H1 (cell line): ENCODE results near the gene STX10. TPM values are rescaled to one million over a fixed set of nuclear protein-coding genes. Genes with fewer than 3 reads are reported as not detected.

Experiments used
- ATF3 ChIP-seq: IDR thresholded peaks from 2 replicates; pipeline ENCODE4 v1.6.1; 2011; ENCODE audit warnings: low read depth, mild to moderate bottlenecking, low read length; ENCODE audit not compliant: insufficient read depth
- CHD7 ChIP-seq: fragments of 300-600 bp; sonication (generic); IDR thresholded peaks from 2 replicates; pipeline ENCODE4 v1.7.1; 2012; ENCODE audit warnings: low read length, moderate library complexity, mild to moderate bottlenecking, inconsistent platforms; ENCODE audit not compliant: insufficient replicate concordance
- E2F6 ChIP-seq: IDR thresholded peaks from 2 replicates; pipeline ENCODE4 v1.6.1; 2012; ENCODE audit warnings: inconsistent platforms
- HDAC6 ChIP-seq: IDR thresholded peaks from one replicate; pipeline ENCODE4 v1.7.1; 2012; ENCODE audit warnings: low read depth, mild to moderate bottlenecking, inconsistent platforms, low read length, moderate library complexity
- JUND ChIP-seq: IDR thresholded peaks from 2 replicates; pipeline ENCODE4 v1.6.1; 2011; ENCODE audit warnings: mild to moderate bottlenecking, improper control_type of control experiment, low read length
- SIN3A ChIP-seq, 2 experiments: IDR thresholded peaks in 1 of 2; conservative IDR thresholded peaks in 1 of 2; 2 replicates each; pipeline ENCODE4 v1.6.1; 2011 to 2012; ENCODE audit warnings: low read length in 2 of 2, improper control_type of control experiment in 1 of 2, low read depth in 1 of 2, mild to moderate bottlenecking in 1 of 2
- polyA plus RNA-seq, 7 experiments: library from polyadenylated mRNA; depleted of rRNA in 3 of 7; stranded (reverse) in 5 of 7; unstranded in 2 of 7; fragments of >200 nt in 5 of 7; fragments of 200-250 nt in 2 of 7; gene quantifications; 1 replicate in 5 of 7; 2 replicates in 1 of 7; 4 replicates in 1 of 7; pipeline versions ENCODE4 v1.2.1 to v1.2.3, GENCODE V29; 2011 to 2013; ENCODE audit warnings: missing spikeins in 2 of 7, mixed read lengths in 2 of 7
- total RNA-seq: library from RNA; stranded (reverse); fragmentation: NEBNext Ultra II Directional; extraction: Animal tissue kit (Norgen Biotek cat#: 25700); gene quantifications from 2 replicates; pipeline ENCODE4 v1.2.1, GENCODE V29; 2021

Gene STX10
- total and polyA plus RNA-seq, 2 of the 8 experiments (the other 6 are each of a cell fraction or from before 2014, with no cell fraction given), result 53.0 to 80.1 TPM

DNA sequence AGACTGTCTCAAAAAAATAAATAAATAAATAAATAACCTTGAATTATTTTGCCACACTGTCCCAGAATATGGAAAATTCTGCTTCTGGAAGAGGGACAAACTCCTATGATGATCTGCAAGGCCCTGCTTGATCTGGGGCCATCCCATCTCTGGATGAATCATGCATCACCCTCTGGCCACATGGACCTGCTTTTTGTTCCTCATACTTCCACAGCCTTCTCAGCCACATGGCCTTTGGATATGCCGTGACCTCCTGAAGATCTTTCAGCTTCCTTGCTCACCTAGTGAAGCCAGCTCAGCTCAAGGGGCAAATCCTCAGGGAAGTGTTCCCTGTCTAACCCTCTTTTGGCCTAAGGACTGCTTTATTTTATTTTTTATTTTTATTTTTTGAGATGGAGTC lies 10.4 kb upstream of the STX10 start (continued):
- TF ChIP-seq E2F6 (no peak), SIN3A (conservative IDR thresholded peaks at IDR 0.05 in 1 of 2, IDR thresholded peaks at IDR 0.05 in 1 of 2; ENCODE audit: low read depth in 1 of 2, low read length in 2 of 2) (no peak), JUND (no peak), ATF3 (no peak), CHD7 (no peak), HDAC6 (no peak)
